HCT116 (cell line): ENCODE measurements around the gene CERS2.

ENCODE experiments used
- CBX3 ChIP-seq: IDR thresholded peaks from 2 replicates; pipeline ENCODE4 v1.6.1; 2012; ENCODE audit warnings: low read depth
- EZH2 ChIP-seq: fragments of 200-600 bp; sonication (generic); IDR thresholded peaks from 2 replicates; pipeline ENCODE4 v1.6.1; 2017; ENCODE audit warnings: antibody characterized with exemption, mixed run types
- EZH2phosphoT487 ChIP-seq: fragments of 200-600 bp; IDR thresholded peaks from 2 replicates; pipeline ENCODE4 v1.6.1; 2018; ENCODE audit warnings: antibody characterized with exemption, borderline replicate concordance
- JUND ChIP-seq: IDR thresholded peaks from 2 replicates; pipeline ENCODE4 v1.6.1; 2012
- POLR2A ChIP-seq: IDR thresholded peaks from 2 replicates; pipeline ENCODE4 v1.7.0; 2011; ENCODE audit warnings: borderline replicate concordance; ENCODE audit not compliant: insufficient read depth, insufficient read length; ENCODE audit errors: extremely low read depth
- SIN3A ChIP-seq: IDR thresholded peaks from 2 replicates; pipeline ENCODE4 v1.6.1; 2012; ENCODE audit warnings: low read depth
- YY1 ChIP-seq: IDR thresholded peaks from 2 replicates; pipeline ENCODE4 v1.6.1; 2011; ENCODE audit warnings: low read length, low read depth, moderate library complexity, mild to moderate bottlenecking; ENCODE audit not compliant: insufficient replicate concordance; ENCODE audit errors: extremely low read depth
- TF ChIP-seq, protein P1 (sequence below), 3 experiments: fragments of 200-600 bp in 1 of 3; sonication (generic) in 1 of 3; IDR thresholded peaks in 2 of 3; conservative IDR thresholded peaks in 1 of 3; 2 replicates each; pipeline ENCODE4 v1.5.1; 2012 to 2017; ENCODE audit warnings: low read depth in 2 of 3, low read length in 2 of 3, antibody characterized with exemption in 1 of 3, borderline replicate concordance in 1 of 3, control low read depth in 1 of 3, mild to moderate bottlenecking in 1 of 3, mixed read lengths in 1 of 3, mixed run types in 1 of 3, moderate library complexity in 1 of 3; ENCODE audit not compliant: insufficient read depth in 1 of 3
- TF ChIP-seq, protein P2 (sequence below): IDR thresholded peaks from 2 replicates; pipeline ENCODE4 v1.6.1; 2011; ENCODE audit warnings: mild to moderate bottlenecking, low read length, moderate library complexity; ENCODE audit not compliant: insufficient replicate concordance; ENCODE audit errors: extremely low read depth
- TF ChIP-seq, protein P3 (sequence below): IDR thresholded peaks from 2 replicates; pipeline ENCODE4 v1.6.1; 2012; ENCODE audit warnings: low read depth

DNA sequence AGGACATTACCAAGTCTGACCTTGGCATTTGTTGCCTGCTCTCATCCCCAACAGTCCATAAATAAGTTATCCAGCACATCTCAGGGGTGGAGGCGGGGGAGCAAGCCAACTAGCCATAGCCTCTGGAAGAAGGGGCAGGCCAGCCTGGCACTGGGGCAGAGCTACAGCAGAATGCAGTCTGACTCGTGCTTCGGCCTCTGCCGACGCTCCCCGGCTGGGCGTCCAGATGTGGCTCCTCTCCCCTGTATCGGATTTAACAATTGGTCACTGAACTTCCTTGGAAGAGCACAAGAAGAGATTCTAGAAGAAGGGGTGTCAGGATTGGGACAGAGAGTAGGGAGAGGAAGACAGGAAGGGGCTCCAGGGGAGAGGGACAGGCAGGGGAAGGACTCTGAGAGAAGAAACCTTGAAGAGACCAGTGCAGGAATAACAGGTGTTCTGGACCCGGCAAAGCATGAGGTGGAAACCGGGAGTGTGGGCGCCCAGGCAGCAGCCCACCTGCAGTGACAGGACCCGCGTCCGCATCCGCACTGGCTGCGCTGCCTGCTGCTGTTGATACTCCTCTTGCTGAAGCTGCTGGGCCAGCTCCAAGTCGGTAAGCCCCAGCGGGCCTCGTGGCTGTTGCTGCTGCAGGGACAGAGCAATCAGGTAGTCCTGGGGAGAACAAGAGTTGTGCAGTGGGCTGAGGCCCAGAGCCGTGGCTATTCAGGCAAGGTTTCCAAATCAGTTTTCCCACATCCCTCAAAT lies 22.7 kb upstream of the CERS2 start:
- TF ChIP-seq EZH2phosphoT487 (no peak), YY1 (no peak), CBX3 (no peak), POLR2A (no peak), SIN3A (no peak), EZH2 (no peak), JUND (no peak)
- TF ChIP-seq, protein P1, sequence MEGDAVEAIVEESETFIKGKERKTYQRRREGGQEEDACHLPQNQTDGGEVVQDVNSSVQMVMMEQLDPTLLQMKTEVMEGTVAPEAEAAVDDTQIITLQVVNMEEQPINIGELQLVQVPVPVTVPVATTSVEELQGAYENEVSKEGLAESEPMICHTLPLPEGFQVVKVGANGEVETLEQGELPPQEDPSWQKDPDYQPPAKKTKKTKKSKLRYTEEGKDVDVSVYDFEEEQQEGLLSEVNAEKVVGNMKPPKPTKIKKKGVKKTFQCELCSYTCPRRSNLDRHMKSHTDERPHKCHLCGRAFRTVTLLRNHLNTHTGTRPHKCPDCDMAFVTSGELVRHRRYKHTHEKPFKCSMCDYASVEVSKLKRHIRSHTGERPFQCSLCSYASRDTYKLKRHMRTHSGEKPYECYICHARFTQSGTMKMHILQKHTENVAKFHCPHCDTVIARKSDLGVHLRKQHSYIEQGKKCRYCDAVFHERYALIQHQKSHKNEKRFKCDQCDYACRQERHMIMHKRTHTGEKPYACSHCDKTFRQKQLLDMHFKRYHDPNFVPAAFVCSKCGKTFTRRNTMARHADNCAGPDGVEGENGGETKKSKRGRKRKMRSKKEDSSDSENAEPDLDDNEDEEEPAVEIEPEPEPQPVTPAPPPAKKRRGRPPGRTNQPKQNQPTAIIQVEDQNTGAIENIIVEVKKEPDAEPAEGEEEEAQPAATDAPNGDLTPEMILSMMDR (IDR thresholded peaks at IDR 0.05 in 2 of 3, conservative IDR thresholded peaks at IDR 0.05 in 1 of 3; ENCODE audit: borderline replicate concordance in 1 of 3, insufficient read depth in 1 of 3, low read depth in 2 of 3, low read length in 2 of 3): no peak
- TF ChIP-seq, protein P2, sequence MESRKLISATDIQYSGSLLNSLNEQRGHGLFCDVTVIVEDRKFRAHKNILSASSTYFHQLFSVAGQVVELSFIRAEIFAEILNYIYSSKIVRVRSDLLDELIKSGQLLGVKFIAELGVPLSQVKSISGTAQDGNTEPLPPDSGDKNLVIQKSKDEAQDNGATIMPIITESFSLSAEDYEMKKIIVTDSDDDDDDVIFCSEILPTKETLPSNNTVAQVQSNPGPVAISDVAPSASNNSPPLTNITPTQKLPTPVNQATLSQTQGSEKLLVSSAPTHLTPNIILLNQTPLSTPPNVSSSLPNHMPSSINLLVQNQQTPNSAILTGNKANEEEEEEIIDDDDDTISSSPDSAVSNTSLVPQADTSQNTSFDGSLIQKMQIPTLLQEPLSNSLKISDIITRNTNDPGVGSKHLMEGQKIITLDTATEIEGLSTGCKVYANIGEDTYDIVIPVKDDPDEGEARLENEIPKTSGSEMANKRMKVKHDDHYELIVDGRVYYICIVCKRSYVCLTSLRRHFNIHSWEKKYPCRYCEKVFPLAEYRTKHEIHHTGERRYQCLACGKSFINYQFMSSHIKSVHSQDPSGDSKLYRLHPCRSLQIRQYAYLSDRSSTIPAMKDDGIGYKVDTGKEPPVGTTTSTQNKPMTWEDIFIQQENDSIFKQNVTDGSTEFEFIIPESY: no peak
- TF ChIP-seq, protein P3, sequence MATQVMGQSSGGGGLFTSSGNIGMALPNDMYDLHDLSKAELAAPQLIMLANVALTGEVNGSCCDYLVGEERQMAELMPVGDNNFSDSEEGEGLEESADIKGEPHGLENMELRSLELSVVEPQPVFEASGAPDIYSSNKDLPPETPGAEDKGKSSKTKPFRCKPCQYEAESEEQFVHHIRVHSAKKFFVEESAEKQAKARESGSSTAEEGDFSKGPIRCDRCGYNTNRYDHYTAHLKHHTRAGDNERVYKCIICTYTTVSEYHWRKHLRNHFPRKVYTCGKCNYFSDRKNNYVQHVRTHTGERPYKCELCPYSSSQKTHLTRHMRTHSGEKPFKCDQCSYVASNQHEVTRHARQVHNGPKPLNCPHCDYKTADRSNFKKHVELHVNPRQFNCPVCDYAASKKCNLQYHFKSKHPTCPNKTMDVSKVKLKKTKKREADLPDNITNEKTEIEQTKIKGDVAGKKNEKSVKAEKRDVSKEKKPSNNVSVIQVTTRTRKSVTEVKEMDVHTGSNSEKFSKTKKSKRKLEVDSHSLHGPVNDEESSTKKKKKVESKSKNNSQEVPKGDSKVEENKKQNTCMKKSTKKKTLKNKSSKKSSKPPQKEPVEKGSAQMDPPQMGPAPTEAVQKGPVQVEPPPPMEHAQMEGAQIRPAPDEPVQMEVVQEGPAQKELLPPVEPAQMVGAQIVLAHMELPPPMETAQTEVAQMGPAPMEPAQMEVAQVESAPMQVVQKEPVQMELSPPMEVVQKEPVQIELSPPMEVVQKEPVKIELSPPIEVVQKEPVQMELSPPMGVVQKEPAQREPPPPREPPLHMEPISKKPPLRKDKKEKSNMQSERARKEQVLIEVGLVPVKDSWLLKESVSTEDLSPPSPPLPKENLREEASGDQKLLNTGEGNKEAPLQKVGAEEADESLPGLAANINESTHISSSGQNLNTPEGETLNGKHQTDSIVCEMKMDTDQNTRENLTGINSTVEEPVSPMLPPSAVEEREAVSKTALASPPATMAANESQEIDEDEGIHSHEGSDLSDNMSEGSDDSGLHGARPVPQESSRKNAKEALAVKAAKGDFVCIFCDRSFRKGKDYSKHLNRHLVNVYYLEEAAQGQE: no peak
